ENCODE results near the gene HAUS8. TPM values are rescaled to one million over a fixed set of nuclear protein-coding genes. Genes with fewer than 3 reads are reported as not detected.

The HAUS8 gene
- total and polyA plus RNA-seq, 10 of the 15 experiments (the other 5 are each of a cell fraction or from before 2014, with no cell fraction given): 22.7 to 43.9 (median 34.4) TPM

DNA sequence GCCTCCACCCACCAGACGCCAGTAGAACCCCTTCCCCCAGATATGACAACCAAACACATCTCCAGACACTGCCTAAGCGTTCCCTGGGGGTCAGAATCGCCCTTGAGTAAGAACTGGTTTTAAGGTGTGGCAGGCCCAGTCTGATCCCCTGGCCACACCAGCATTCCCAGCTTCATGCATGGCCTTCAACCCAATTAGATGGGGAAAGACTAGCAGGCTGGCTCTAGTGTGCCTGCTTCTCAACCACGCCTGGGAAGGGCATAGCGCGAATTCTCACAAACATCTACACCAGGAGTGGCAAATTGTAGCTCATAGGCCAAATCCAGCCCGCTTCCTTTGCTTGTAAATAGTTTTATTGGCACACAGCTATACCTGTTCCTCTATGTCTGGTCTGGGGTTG lies 13.6 kb downstream of the HAUS8 start:
- Histone ChIP-seq H3K36me3 (ENCODE audit: control insufficient read depth in 2 of 2, insufficient read depth in 2 of 2, low read length in 1 of 2) (peaks cover 18 to 20% of the 10 kb centered on the region in 2 experiments), H3K27me3 (replicated peaks in 1 of 2; ENCODE audit: control insufficient read depth in 2 of 2, insufficient read depth in 2 of 2, low read length in 1 of 2) (no peaks in the 10 kb centered on the region), H3K4me1 (ENCODE audit: control insufficient read depth, insufficient read depth, low read length) (peaks cover 18% of the 10 kb centered on the region), H4K20me1 (ENCODE audit: control insufficient read depth, insufficient read depth) (peaks cover 2% of the 10 kb centered on the region; the same call in 1 of the 2 replicates), H3K9ac (ENCODE audit: control insufficient read depth, insufficient read depth, low read length) (no peak overlapping the region), H3K4me2 (ENCODE audit: control insufficient read depth, insufficient read depth) (no peak overlapping the region), H3K9me3 (replicated peaks; ENCODE audit: control insufficient read depth, insufficient read depth, low read length) (no peaks in the 10 kb centered on the region), H2AFZ (ENCODE audit: control insufficient read depth, low read depth, low read length) (no peak overlapping the region), H3K4me3 (no peak overlapping the region), H3K79me2 (ENCODE audit: control insufficient read depth, insufficient read depth, low read length) (peaks cover 12% of the 10 kb centered on the region), H3K27ac (ENCODE audit: control insufficient read depth, insufficient read depth) (no peak overlapping the region)
- DNase-seq (ENCODE audit: low read depth, low spot score): no peak
- CTCF ChIA-PET: interaction anchor here (1.0 kb wide), 1 partner anchor 346 kb away, joined by 4 read pairs; no protein-coding TSS in a partner anchor
- intact Hi-C loops (cut with micrococcal nuclease; ENCODE audit: unreplicated experiment) (loop anchor here (10.0 kb wide), 1 partner anchor 123 kb away; no protein-coding TSS in a partner anchor), in situ Hi-C loops (cut with MboI) (no loop called here)
- FAIRE-seq: no peak
- TF ChIP-seq MEF2A (IDR thresholded peaks at IDR 0.05; ENCODE audit: insufficient read depth, low read depth, low read length) (no peak), ZZZ3 (IDR thresholded peaks at IDR 0.05; ENCODE audit: control insufficient read depth, insufficient read length, low read depth) (no peak), HDGF (IDR thresholded peaks at IDR 0.05) (no peak), ZNF384 (IDR thresholded peaks at IDR 0.05; ENCODE audit: borderline replicate concordance, low read depth, low read length) (no peak), ZBTB4 (CRISPR knock-in tag; IDR thresholded peaks at IDR 0.05) (no peak), SPI1 (IDR thresholded peaks at IDR 0.05; ENCODE audit: borderline replicate concordance, insufficient read depth, low read depth, low read length) (no peak), LARP7 (IDR thresholded peaks at IDR 0.05) (no peak)
- no TSS peak for BruUV-seq (replicated peaks)
- RAD21 ChIA-PET (ENCODE audit: unreplicated experiment): no interaction called here
- 96% methylated on average over 7 of the region's 7 CpGs for WGBS (ENCODE audit: insufficient coverage, insufficient replicate concordance, low lambda C conversion rate, missing lambda C conversion rate)
- ATAC-seq: no peak
- SMC1A ChIA-PET (ENCODE audit: uncharacterized antibody, unreplicated experiment): no interaction called here
- POLR2A ChIA-PET: no interaction called here
